Bronchial epithelial cell (primary cell): Measurements from ENCODE around the gene WT1. TPM values are rescaled to one million over a fixed set of nuclear protein-coding genes. Genes with fewer than 3 reads are reported as not detected.

Source experiments
- DNase-seq: peaks from one replicate; pipeline ENCODE4 v3.0.0-alpha.2; 2010; ENCODE audit warnings: low read depth
- FAIRE-seq: peaks from 2 replicates; lab custom pipeline; 2011; peaks lifted over from hg19 to GRCh38; lab: Jason Lieb, UNC
- H3K27me3 ChIP-seq: 2 replicates; pipeline ENCODE4 v1.5.1; 2011; ENCODE audit warnings: low read length; ENCODE audit not compliant: control insufficient read depth, insufficient read depth
- H3K36me3 ChIP-seq: 2 replicates; pipeline ENCODE4 v1.5.1; 2011; ENCODE audit warnings: low read length; ENCODE audit not compliant: control insufficient read depth, insufficient read depth
- H3K4me3 ChIP-seq: 2 replicates; pipeline ENCODE4 v1.5.1; 2011; ENCODE audit warnings: mild to moderate bottlenecking, low read depth, low read length, control low read depth
- total RNA-seq: library from RNA; depleted of rRNA; stranded (reverse); fragments of >200 nt; gene quantifications from 2 replicates; pipeline ENCODE4 v1.2.1, GENCODE V29; 2014
- TF ChIP-seq, protein P1 (sequence below): IDR thresholded peaks from 2 replicates; pipeline ENCODE4 v1.5.1; 2011; ENCODE audit warnings: mild to moderate bottlenecking, moderate library complexity, low read length, control low read depth, inconsistent platforms; ENCODE audit not compliant: insufficient read depth, severe bottlenecking

Gene WT1
- total RNA-seq, 1 donor from 2014 or later = not detected

GRCh38 chr11:32391956-32392553, 43.3 kb downstream of the WT1 start:
- DNase-seq (no peak), FAIRE-seq (no peak)
- Histone ChIP-seq H3K4me3 (no peak overlapping the region), H3K27me3 (no peaks in the 10 kb centered on the region), H3K36me3 (no peaks in the 10 kb centered on the region)
- TF ChIP-seq, protein P1, sequence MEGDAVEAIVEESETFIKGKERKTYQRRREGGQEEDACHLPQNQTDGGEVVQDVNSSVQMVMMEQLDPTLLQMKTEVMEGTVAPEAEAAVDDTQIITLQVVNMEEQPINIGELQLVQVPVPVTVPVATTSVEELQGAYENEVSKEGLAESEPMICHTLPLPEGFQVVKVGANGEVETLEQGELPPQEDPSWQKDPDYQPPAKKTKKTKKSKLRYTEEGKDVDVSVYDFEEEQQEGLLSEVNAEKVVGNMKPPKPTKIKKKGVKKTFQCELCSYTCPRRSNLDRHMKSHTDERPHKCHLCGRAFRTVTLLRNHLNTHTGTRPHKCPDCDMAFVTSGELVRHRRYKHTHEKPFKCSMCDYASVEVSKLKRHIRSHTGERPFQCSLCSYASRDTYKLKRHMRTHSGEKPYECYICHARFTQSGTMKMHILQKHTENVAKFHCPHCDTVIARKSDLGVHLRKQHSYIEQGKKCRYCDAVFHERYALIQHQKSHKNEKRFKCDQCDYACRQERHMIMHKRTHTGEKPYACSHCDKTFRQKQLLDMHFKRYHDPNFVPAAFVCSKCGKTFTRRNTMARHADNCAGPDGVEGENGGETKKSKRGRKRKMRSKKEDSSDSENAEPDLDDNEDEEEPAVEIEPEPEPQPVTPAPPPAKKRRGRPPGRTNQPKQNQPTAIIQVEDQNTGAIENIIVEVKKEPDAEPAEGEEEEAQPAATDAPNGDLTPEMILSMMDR = no peak

DNA sequence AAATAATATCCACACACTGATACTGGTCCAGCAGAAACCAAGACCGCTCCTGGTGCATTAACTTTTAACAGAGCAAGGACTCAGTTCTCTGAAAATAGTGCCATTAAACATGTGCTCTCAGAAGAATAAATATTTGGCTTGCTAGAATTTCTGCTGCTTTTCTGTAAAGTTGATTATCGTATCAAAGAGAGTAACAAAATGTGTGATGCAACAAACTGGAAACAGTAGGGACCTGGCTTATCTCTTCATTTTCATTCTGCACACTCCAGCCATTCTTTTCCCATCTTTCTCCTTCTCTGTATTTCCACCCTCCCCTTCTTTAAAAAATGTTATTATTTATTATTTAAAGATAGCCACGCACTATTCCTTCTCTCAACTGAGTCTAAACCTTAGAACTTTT, 43.9 kb downstream of the WT1 start:
- no peaks in the 10 kb centered on the region for H3K36me3 ChIP-seq
- TF ChIP-seq, protein P1 = no peak
- DNase-seq = no peak
- no peak for FAIRE-seq
- no peaks in the 10 kb centered on the region for H3K27me3 ChIP-seq
- H3K4me3 ChIP-seq = no peak overlapping the region

DNA sequence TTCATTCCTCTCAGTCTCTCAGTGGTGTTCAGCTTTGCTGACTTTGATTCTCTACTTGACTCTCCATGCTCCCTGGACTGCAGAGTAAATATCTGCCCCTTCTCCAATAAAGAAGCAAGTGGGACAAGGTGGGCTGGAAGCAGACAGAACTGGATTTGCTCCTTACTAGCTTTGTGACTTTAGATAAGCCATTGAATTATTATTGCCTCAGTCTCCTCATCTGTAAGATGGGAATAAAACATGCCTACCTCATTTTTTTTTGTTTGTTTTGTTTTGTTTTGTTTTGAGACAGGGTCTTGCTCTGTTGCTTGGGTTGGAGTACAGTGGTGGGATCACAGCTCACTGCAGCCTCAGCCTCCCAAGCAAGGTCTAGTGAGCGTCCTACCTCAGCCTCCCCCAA, 44.6 kb downstream of the WT1 start:
- no peak for FAIRE-seq
- H3K4me3 ChIP-seq = no peak overlapping the region

GRCh38 chr11:32388871-32389770, 46.2 kb downstream of the WT1 start:
- DNase-seq (no peak), FAIRE-seq (no peak)
- Histone ChIP-seq H3K36me3 (no peaks in the 10 kb centered on the region), H3K27me3 (no peaks in the 10 kb centered on the region), H3K4me3 (no peak overlapping the region)
- TF ChIP-seq, protein P1 = no peak

More for the DNA sequence above, 44.6 kb downstream of the WT1 start:
- Histone ChIP-seq H3K36me3 (no peaks in the 10 kb centered on the region), H3K27me3 (no peaks in the 10 kb centered on the region)
- TF ChIP-seq, protein P1 = no peak
- no peak for DNase-seq

DNA sequence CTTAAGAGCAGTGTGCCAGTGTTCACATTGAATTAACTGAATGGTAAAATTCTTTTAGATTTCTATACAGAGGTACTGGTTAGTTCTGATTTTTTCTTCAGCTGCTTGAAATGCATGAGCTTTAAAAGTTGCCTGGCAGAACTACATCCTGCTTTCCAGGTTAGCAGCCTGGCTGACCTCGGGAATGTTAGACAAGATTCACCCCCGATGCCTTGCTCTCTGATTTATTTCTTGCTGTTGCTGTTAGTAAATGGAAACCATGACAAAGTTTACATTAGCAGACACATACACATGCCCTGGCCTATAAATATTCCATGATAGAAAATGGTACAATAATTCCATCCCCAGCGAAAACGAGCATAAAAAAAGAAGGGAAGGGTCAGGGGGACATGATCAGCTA, 47.0 kb downstream of the WT1 start:
- H3K36me3 ChIP-seq = no peaks in the 10 kb centered on the region
- FAIRE-seq (no peak), DNase-seq (no peak)
- TF ChIP-seq, protein P1 = no peak
- H3K27me3 ChIP-seq = no peaks in the 10 kb centered on the region
- H3K4me3 ChIP-seq = no peak overlapping the region
